K562 (cell line): ENCODE data around the gene IZUMO1R. TPM values are rescaled to one million over a fixed set of nuclear protein-coding genes. Genes with fewer than 3 reads are reported as not detected.

ENCODE experiments used
- ATAC-seq: fragments of 200-7000 bp; cut with Tn5 transposase; 3 replicates; pipeline ENCODE4 v1.9.1; 2020; ENCODE audit warnings: moderate library complexity
- BruUV-seq: library from RNA; stranded (reverse); fragments of 400-500 nt; replicated peaks from 2 replicates; lab custom pipeline; 2021; lab: Mats Ljungman, UMichigan
- CTCF ChIA-PET: fragments of 300-600 bp; formaldehyde crosslinking; extraction: SDS; loops from one replicate; lab custom pipeline; 2021; ENCODE audit warnings: low intra/inter-chr PET ratio; lab: Yijun Ruan, JAX
- POLR2A ChIA-PET: fragments of 300-600, 350-650 bp; sonication (Branson Sonifier 250); formaldehyde crosslinking; extraction: SDS; loops from one replicate; lab custom pipeline; 2021; ENCODE audit warnings: antibody characterized with exemption, inconsistent platforms; lab: Yijun Ruan, JAX
- DNase-seq, 4 experiments: peaks; one replicate each; pipeline versions ENCODE4 v3.0.0 to v3.0.0-alpha.2; 2011 to 2018; ENCODE audit warnings: low spot score in 3 of 4, mixed read lengths in 3 of 4; ENCODE audit errors: extremely low read depth in 1 of 4
- FAIRE-seq: peaks from 2 replicates; lab custom pipeline; 2011; peaks lifted over from hg19 to GRCh38; lab: Jason Lieb, UNC
- H2AFZ ChIP-seq: 2 replicates; pipeline ENCODE4 v1.6.0; 2011; ENCODE audit warnings: low read depth, low read length, control low read depth, inconsistent platforms
- H3K27ac ChIP-seq: fragments of 200-600 bp; 3 replicates; pipeline ENCODE4 v1.8.0; 2011; ENCODE audit warnings: low read depth, mild to moderate bottlenecking, control low read depth, inconsistent platforms, low read length, moderate library complexity, mixed read lengths; ENCODE audit errors: extremely low read depth
- H3K27me3 ChIP-seq, 2 experiments: fragments of 300-600 bp in 1 of 2; 2 replicates in 1 of 2; 3 replicates in 1 of 2; pipeline versions ENCODE4 v1.6.0 to v1.8.0; 2011; ENCODE audit warnings: inconsistent platforms in 2 of 2, low read length in 2 of 2, mild to moderate bottlenecking in 1 of 2, mixed read lengths in 1 of 2, moderate library complexity in 1 of 2; ENCODE audit not compliant: control insufficient read depth in 2 of 2, insufficient read depth in 2 of 2
- H3K36me3 ChIP-seq: fragments of 300-600 bp; 3 replicates; pipeline ENCODE4 v1.8.0; 2011; ENCODE audit warnings: mild to moderate bottlenecking, low read length, inconsistent platforms; ENCODE audit not compliant: control insufficient read depth, insufficient read depth
- H3K4me1 ChIP-seq, 2 experiments: fragments of 200-600 bp in 1 of 2; replicated peaks in 1 of 2; 2 replicates in 1 of 2; 3 replicates in 1 of 2; pipeline versions ENCODE4 v1.5.1 to v1.8.0; 2011; ENCODE audit warnings: inconsistent platforms in 2 of 2, low read length in 2 of 2, mild to moderate bottlenecking in 1 of 2, mixed read lengths in 1 of 2, moderate library complexity in 1 of 2; ENCODE audit not compliant: control insufficient read depth in 2 of 2, insufficient read depth in 2 of 2
- H3K4me2 ChIP-seq: 2 replicates; pipeline ENCODE4 v1.6.1; 2011; ENCODE audit warnings: low read length, control low read depth, inconsistent platforms, mixed read lengths; ENCODE audit not compliant: insufficient read depth
- H3K4me3 ChIP-seq: fragments of 200-600 bp; sonication (generic), shearing (Covaris generic); 2 replicates; pipeline ENCODE4 v1.5.1; 2016; ENCODE audit warnings: control low read depth, inconsistent platforms
- H3K79me2 ChIP-seq: fragments of 200-600 bp; 3 replicates; pipeline ENCODE4 v1.8.0; 2011; ENCODE audit warnings: low read length, inconsistent platforms; ENCODE audit not compliant: control insufficient read depth, insufficient read depth
- H3K9ac ChIP-seq, 2 experiments: 2 replicates each; pipeline versions ENCODE4 v1.6.0 to v1.6.1; 2011; ENCODE audit warnings: low read depth in 2 of 2, low read length in 2 of 2, control low read depth in 1 of 2, inconsistent platforms in 1 of 2, mild to moderate bottlenecking in 1 of 2, mixed read lengths in 1 of 2; ENCODE audit not compliant: insufficient read depth in 1 of 2
- H3K9me1 ChIP-seq: one replicate; pipeline ENCODE4 v1.6.0; 2011; ENCODE audit warnings: inconsistent platforms, mild to moderate bottlenecking, low read length, moderate library complexity; ENCODE audit not compliant: control insufficient read depth, insufficient read depth
- H3K9me3 ChIP-seq: replicated peaks from 2 replicates; pipeline ENCODE4 v1.5.1; 2011; ENCODE audit warnings: low read depth, low read length, inconsistent platforms; ENCODE audit not compliant: control insufficient read depth, insufficient read depth
- H4K20me1 ChIP-seq: replicated peaks from 2 replicates; pipeline ENCODE4 v1.6.1; 2011; ENCODE audit warnings: low read length, inconsistent platforms, mixed read lengths; ENCODE audit not compliant: control insufficient read depth, insufficient read depth
- FOXP4 ChIP-seq: sonication (generic); formaldehyde crosslinking; IDR thresholded peaks from 2 replicates; pipeline ENCODE4 v1.8.0; 2022; ENCODE audit warnings: mild to moderate bottlenecking, missing genetic modification reagents, borderline replicate concordance
- RBM15 ChIP-seq: fragments of 200-400 bp; formaldehyde crosslinking; IDR thresholded peaks from 2 replicates; pipeline ENCODE4 v1.6.1; 2018; ENCODE audit warnings: mild to moderate bottlenecking, low read length, moderate library complexity; ENCODE audit not compliant: insufficient read depth
- ZFP1 ChIP-seq: fragments of 450-650 bp; formaldehyde crosslinking; IDR thresholded peaks from 2 replicates; pipeline ENCODE4 v1.4.0; 2020; ENCODE audit warnings: mild to moderate bottlenecking, mixed read lengths
- WGBS: fragments of 100-300 bp; shearing (Covaris generic); methylation state at CpG from one replicate; pipeline ENCODE4 v1.1.6; 2016; ENCODE audit warnings: low coverage, mixed read lengths; ENCODE audit not compliant: insufficient coverage; ENCODE audit errors: missing lambda C conversion rate; 5-methylcytosine and 5-hydroxymethylcytosine counted together
- in situ Hi-C: fragments of 300-500 bp; cut with MboI; formaldehyde crosslinking; loops from 4 replicates; pipeline ENCODE4 v1.15.0; 2018; ENCODE audit warnings: inconsistent platforms, mixed read lengths
- intact Hi-C: fragments of 100-400 bp; cut with micrococcal nuclease; formaldehyde crosslinking; loops from 2 replicates; pipeline ENCODE4 v1.14.2; 2022
- polyA plus RNA-seq, 8 experiments: library from polyadenylated mRNA; depleted of rRNA in 4 of 8; stranded (reverse) in 5 of 8; unstranded in 3 of 8; fragments of >200 nt; fragmentation: Nextera tagmentation in 2 of 8; fragmentation: Illumina TruSeq in 1 of 8; extraction: Ambion mirVana in 2 of 8; extraction: Trizol in 1 of 8; gene quantifications; 2 replicates each; pipeline versions ENCODE4 v1.2.1 to v1.2.3, GENCODE V29; 2011 to 2014; ENCODE audit warnings: inconsistent platforms in 1 of 8, missing spikeins in 1 of 8
- total RNA-seq, 7 experiments: library from RNA; depleted of rRNA in 6 of 7; stranded (reverse); fragments of >200 nt in 6 of 7; fragmentation: Illumina TruSeq in 2 of 7; extraction: Trizol in 2 of 7; gene quantifications; 2 replicates each; pipeline versions ENCODE4 v1.2.1 to v1.2.3, GENCODE V29; 2011 to 2021; ENCODE audit warnings: low replicate concordance in 1 of 7
- TF ChIP-seq, protein P1 (sequence below): sonication (generic); formaldehyde crosslinking; IDR thresholded peaks from 2 replicates; pipeline ENCODE4 v1.8.0; 2022; ENCODE audit warnings: mild to moderate bottlenecking, low read depth, missing genetic modification reagents

IZUMO1R gene
- total and polyA plus RNA-seq, 9 of the 15 experiments (the other 6 are each of a cell fraction or from before 2014, with no cell fraction given): not detected

DNA sequence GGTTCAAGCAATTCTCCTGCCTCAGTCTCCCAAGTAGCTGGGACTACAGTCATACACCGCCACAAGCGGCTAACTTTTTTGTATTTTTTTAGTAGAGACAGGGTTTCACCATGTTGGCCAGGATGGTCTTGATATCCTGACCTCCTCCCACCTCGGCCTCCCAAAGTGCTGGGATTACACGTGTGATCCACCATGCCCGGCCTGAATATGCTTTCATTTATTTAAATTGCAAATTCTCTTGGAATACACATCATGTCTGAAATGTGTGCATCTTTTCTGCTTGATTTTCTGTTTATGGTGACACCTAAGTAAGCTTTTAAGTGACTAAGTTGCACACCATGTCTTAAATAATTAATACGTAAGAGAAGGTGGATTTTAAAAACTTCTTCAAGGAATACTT is 31.7 kb downstream of the IZUMO1R start:
- H4K20me1 ChIP-seq: no peaks in the 10 kb centered on the region
- no peaks in the 10 kb centered on the region for H3K79me2 ChIP-seq
- H3K9me1 ChIP-seq: no peaks in the 10 kb centered on the region
- no peak overlapping the region for H3K9ac ChIP-seq
- BruUV-seq: no TSS peak
- peaks cover 0 to 3% of the 10 kb centered on the region in 2 experiments; a peak in 3 of 5 replicates for H3K27me3 ChIP-seq
- POLR2A ChIA-PET: interaction anchor here (0.6 kb wide), 1 partner anchor 105 kb away, joined by 3 read pairs; no protein-coding TSS in a partner anchor
- DNase-seq: no peak
- no peak for ATAC-seq
- no peak overlapping the region for H3K4me3 ChIP-seq
- in situ Hi-C loops: no loop called here
- CTCF ChIA-PET: no interaction called here
- no peak overlapping the region for H2AFZ ChIP-seq
- no peaks in the 10 kb centered on the region for H3K4me1 ChIP-seq
- intact Hi-C loops: no loop called here
- TF ChIP-seq FOXP4 (CRISPR knock-in tag) (no peak), RBM15 (no peak), ZFP1 (CRISPR knock-in tag) (no peak)
- TF ChIP-seq, protein P1, sequence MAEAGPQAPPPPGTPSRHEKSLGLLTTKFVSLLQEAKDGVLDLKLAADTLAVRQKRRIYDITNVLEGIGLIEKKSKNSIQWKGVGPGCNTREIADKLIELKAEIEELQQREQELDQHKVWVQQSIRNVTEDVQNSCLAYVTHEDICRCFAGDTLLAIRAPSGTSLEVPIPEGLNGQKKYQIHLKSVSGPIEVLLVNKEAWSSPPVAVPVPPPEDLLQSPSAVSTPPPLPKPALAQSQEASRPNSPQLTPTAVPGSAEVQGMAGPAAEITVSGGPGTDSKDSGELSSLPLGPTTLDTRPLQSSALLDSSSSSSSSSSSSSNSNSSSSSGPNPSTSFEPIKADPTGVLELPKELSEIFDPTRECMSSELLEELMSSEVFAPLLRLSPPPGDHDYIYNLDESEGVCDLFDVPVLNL (CRISPR knock-in tag): no peak
- H3K4me2 ChIP-seq: no peak overlapping the region
- H3K9me3 ChIP-seq: no peaks in the 10 kb centered on the region
- 0% methylated on average over 6 of the region's 6 CpGs for WGBS
- no peak for FAIRE-seq
- H3K36me3 ChIP-seq: no peaks in the 10 kb centered on the region
- H3K27ac ChIP-seq: no peak overlapping the region
